Stimulated activated CD4-positive, alpha-beta T cell treated with anti-CD3 and anti-CD28 coated beads, Interleukin-4, amount 100 ng/mL, for 4 hours (primary cell): ENCODE data around the gene EHD3.

Experiments
- DNase-seq, 2 experiments: peaks; one replicate each; pipeline ENCODE4 v3.0.0-alpha.2; 2020

The EHD3 gene

DNA sequence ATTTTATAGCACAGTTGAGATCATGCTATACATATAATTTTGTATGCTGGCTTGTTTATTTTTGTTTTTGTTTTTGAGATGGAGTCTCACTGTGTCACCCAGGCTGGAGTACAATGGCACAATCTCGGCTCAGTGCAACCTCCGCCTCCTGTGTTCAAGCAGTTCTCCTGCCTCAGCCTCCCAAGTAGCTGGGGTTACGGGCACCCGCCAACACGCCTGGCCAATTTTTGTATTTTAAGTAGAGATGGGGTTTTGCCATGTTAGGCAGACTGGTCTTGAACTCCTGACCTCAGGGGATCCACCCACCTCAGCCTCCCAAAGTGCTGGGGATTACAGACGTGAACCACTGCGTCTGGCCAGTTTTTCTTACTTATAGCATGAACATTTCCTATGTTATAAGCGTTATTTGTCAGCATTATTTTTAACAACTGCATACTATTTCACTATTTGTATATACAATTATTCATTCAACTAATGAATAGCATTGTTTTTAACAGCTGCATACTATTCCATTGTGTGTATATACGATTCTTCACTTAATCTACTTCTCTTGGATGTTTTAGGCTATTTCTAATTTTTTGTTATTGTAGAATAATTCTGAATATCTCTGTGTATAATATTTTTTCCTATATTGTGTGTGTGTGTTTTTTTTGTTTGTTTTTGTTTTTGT, 3.5 kb downstream of the EHD3 start:
- DNase-seq: no peak

DNA sequence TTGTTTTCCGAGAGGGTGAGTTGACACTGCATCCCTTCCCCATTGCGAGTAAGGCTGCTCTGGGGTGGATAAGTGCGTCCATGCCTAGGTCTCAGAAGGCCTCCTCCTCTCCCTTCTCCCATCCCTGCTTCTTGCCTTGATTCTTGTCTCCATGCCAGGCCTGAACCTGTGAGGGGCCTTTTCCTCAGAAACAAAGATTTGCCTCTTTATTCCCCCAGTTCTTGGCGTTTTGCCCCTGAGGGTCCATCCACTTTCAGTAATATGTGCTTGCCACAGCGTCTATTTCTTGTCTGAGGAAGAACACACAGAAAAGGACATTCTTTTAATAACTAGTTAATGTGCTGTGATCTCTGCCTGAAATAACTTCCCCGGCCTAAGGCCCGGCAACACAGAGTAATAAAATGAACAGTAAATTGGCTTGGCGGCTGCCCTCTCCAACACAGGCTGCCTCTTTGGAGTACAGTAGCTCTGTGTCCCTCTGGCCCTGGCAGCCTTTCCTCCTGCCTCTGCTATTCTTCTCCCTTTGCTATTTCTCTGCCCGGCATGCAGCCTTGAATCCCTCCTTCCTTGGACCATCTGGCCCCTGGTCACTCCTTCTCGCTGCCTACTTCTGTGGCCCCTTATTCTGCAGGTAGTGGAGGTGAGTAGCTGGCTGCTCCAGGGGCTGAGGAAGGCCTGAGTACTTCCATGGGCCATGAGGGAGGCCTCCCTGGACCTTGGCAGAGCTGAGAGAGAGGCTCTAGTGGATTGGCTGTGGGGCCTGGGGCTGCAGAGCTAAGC, 4.4 kb downstream of the EHD3 start:
- no peak for DNase-seq

DNA sequence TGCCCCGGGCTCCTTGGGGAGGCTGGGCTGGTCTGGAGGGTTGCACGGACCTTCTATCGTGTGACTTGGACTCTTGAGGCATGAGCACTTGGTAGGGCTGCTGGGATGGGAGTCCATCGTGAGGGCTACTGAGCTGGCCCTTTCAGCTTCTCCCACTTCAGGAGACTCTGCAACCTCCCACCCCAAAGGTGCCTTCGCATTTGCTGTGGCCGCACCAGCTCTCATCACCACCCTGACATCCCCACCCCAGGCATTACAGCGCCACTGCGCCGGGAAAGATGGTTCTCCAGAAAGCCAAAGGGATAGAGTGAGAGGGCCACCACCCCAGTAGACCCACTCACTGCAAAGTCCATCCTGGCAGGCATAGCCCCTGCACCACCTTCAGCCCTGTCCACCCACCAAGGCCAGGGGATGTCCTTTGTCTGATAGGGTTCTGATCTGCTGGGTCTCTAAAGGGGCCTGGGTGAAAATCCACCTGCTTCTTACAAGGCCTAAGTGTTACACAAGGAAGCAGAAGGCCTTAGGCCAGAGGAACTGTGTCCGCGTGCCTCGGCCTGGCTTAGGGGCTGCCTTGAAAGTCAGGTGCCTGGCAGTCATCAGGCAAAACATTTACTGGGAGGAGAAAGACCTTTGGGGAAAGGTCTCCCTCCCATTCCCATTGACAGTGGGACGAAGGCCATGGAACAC, 5.1 kb downstream of the EHD3 start:
- no peak for DNase-seq

DNA sequence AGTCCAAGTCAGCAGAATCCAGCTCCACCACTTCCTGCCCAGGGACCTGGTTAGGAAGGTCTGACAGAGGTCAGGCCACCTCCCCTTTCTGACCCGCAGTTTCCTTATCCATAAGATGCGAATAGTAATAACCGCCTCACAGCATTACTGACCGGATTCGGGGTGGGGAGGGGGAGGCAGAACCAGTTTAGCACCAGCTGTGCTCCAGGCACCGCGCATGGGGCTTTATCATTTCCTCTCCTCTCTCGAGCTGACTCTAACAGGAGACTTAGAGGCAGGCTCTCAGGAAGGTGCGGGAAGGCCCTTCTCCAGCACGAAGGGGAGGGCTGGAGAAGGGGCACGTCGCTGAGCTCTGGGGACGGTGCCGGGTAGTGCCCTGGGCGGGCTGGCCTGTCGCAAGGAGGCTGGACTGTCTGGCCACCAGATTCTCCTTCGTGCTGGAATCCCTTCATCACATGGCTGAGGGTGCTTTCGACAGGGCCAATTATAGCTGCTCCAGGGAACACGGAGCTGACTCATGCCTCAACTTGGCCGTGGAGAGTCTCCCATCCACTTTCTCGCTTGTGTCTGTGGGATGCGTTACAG, 5.7 kb downstream of the EHD3 start:
- DNase-seq: no peak

DNA sequence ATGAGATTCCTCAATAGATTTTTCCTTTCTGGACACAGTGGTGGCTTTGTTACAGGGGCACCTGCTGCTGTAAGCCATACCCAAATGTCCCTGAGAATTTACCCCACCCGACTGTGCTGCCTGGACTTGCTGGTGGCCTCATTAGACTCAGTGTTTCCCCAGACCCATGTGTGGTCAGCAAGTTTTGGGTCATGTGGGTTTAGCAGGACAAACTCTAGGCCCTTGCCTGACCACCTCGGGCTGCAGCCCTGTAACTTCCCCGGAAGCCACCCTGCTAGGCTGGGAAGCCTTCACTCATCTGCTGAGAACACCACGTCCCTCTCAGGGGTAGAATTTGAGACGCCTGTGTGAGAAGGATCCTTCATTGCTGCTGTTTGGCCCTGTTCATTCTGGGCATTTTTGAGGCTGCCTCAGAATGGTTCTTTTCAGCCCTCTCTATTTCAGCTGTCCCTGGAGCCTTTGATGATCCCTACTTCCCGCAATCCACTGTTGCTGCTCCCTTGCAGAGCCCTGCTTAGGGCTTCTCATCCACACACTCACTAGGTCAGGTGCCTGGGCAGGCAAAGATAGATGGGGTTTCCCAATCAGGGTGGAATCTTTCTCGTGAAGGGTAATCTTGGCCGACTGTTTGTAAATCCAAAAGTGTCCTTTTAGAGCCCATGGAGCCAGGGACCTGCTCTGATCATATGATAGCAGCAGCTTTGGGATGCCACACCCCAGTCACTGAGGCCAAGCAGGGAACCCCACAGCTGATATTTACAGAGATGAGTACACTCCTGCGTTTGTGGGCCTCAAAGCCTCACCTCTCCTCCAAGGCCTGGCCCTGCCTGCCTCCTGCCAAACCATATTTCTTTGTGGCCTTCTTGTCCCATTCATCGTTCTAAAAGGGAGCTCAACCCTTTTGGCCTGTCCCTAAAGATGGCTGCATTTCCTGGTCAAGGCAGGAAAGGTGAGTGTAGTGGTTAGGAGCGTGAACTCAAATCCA, 6.7 kb downstream of the EHD3 start:
- DNase-seq: no peak

DNA sequence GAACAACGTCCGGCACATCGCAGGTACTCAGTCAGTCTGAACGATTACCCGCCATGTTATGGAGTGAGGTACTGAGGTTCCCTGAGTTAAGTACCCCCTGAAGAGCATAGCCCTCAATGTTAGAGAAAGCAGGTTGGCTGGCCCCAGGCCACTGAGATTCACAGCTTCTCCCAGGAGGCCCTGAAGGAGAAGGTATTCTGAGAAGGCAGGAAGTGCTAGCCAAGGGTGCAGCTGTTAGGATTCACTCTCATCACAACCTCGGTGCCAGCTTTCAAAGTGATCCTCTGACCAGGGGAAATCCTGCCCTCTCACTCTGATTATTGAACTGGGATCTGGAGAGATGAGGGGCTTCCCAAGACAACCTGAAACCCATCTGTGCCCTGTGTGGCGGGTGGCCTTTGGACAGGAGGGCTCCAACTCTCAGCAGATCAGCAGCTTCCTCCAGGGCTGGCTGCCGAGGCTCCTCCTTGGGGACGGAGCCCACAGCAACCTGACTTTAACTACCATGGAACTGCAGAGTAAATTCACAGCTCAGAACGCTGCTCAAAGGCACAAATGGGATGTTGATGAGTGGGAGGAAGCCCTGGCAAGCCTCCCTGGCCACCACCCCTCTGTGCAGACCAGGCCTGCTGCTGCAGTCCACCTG, 7.8 kb downstream of the EHD3 start:
- no peak for DNase-seq

DNA sequence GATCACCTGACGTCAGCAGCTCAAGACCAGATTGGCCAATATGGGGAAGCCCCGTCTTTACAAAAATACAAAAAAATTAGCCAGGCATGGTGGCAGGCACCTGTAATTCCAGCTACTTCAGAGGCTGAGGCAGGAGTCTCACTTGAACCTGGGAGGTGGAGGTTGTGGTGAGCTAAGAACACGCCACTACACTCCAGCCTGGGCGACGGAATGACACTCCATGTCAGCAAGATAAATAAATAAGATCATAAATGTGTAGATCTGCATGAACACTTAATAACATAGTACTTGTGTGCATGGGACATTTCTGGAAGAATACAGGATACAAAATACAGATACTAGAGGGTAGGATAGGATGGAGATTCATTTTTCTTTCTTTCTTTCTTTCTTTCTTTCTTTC, 9.1 kb downstream of the EHD3 start:
- no peak for DNase-seq

DNA sequence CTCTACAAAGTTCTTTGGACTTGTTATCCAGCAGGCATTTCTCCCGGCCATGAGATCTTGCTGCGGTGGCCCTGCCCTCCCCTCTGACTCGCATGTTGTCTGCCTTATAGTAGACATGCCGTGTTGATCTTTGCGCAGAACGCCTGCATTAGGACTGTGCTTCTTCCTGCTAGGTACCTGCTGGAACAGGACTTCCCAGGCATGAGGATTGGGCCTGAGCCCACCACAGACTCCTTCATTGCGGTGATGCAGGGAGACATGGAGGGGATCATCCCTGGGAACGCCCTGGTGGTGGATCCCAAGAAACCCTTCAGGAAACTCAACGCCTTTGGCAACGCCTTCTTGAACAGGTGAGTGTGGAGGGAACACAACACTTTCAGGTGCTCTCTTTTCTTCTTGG, 10.1 kb downstream of the EHD3 start:
- no peak for DNase-seq

DNA sequence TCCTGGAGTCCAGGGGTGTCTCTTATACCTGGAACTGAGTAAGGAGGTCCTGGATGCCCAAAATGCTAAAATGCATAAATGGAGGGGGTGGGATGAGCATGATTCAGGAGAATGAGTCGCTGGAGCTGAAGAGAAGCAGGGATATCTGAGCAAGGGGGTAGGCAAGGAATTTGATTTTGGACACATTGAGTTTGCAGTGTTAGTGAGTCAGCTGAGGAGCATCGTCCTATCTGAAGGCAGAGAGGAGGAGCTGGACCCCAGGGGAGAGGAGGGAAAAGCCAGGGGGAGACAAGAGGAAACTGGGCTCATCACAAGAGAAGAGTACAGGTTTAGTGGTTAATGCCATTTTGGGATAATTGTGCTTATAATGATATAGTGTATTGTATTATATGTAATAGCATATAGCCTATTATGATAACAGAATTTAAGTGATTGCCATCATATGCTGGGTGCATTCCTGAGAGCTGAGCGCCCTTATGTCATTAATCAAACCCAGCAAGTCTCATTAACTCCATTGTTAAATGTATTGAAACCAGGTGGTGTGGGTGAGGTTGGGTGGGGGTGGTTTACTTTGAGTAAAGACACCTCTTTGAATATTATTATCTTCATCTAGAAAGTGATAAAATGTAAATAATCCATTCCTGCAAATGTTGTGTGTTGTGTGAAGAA, 12.4 kb downstream of the EHD3 start:
- no peak for DNase-seq

DNA sequence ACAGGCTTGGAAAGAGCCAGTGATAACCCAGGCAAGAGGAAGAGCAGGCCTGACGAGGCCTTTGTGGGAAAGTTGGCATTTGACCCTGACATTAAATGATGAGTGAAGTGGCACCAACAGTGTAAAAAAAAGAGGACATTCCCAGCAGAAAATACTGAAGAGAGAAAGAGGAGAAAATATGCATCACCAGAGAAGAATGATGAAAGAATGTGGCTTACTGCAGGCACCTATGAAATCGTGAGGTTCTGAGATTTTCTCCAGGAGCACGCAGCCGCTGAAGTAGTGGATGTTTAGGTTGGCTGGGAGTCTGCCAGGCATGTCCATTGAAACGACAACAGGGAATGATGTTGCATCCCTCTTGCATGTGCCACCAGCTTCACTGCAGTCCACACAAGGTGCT, 13.8 kb downstream of the EHD3 start:
- DNase-seq: no peak

DNA sequence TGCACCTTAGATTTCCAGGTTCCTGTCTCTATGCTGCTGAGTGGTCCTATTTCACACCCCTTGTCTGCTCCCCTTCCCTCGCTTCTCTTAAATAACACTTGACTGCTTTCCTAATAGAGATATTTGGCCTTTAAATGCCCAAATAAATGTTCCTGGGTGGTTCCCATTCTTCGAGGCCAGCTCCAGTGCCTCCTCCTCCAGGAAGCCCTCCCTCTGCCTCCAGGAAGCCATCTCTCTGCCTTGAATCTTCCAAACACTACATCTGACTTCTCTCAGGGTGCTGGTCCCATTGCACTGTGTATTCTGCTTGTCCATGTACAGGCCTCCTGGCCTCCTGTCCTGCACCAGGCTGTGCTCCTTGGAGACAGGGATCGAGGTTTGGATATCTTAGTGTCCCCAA, 14.2 kb downstream of the EHD3 start:
- no peak for DNase-seq

DNA sequence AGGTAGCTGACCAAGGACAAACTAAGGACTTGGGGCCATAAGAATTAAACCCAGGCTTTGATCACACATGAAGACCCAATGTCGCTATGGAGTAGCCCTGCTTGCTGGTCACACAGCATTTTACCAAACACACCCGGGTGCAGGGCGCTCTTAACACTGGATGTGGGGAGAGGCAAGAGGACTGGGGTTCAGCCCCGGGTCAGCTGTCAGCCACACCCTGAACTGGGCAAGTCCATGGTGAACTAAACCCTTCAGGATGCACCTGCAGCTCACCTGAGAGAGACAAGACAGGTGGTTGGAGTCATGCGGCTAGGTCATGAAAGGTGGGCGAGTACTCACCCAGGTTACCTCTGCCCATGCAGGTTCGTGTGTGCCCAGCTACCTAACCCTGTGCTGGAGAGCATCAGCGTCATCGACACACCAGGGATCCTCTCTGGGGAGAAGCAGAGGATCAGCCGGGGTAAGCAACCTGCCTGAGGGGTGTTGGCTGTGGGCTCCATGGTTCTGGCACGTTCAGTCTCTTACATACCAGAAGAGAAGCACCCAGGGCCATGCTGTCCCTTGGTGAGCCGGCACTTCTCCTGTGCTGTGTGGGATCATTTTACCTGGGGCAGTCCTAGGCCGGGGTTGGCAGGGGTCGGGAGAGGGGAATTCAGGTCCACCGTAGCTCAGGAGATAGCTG, 15.2 kb downstream of the EHD3 start:
- DNase-seq: no peak

DNA sequence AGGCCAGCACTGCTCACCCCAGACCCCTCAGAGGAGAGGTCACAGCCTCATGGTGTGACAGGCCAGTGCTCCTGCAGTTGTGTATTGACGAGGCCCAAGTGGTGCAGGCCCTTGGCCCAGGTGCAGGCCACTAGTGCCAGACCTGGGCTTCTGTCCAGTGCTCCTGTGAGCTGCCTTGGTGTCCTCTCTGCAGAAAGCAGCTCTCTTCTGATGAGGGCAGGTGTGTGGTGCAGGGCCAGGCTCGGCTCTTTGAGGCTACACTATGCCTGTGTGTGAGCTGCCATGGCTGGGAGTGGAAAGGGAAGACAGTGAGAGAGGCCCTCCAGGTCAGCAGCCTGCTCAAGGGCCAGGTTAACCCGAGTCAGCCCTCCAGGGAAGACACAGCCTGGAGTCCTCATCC, 17.1 kb downstream of the EHD3 start:
- no peak for DNase-seq

DNA sequence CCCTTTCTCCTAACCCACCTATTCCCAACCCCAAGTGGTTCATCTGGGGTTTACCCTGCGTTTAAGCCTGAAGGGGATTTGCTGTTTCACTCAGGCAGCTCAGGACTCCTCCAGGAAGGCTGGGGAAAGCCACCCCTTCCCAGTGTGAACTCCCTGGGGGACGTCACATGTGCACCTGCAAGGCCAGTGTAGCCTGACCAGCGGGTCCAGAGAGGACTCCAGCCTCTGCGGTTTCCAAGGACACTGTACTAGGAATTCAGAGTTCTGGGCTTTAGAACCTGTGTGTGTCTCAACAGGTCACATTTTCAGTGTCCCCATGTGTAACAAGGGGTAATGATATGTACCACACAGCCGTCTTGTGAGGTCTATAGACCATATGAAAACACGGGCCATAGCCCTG, 17.9 kb downstream of the EHD3 start:
- no peak for DNase-seq

DNA sequence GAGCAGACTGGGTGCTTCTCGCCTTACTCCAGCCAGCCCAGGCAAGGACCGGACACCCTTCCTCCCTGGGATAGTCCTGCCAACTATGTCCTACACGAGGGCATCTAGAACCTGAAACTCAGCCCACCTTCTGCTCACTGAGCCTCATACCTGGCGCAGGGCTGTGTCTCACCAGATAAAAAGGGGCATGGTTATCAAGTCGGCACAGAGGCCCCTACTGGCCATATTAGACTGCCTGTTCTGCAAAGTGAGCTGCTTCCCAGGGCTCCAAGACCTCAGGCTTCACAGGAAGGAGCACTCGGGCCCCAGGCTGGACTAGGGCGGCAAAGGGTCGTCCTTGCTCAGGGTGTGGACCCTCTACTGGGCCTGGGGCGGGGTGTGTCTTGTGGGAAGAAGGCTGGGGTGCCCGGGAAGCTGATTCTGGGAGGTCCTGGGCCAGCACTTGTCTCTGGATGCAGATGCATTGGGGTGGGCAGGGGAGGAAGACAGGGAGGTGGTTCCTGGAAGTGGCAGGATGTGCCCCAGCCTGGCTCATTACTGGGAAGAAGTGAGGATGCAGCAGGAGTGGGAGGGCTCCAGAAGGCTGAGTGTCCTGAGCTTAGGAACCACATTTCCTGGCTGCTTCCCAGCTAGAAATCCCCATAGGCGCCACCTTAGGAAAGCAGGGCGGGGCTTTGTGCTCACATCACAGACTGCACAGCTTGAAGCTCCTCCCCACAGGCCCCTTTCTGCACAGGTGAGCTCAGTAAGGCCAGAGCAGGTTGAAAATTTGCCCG, 19.6 kb downstream of the EHD3 start:
- DNase-seq: no peak

DNA sequence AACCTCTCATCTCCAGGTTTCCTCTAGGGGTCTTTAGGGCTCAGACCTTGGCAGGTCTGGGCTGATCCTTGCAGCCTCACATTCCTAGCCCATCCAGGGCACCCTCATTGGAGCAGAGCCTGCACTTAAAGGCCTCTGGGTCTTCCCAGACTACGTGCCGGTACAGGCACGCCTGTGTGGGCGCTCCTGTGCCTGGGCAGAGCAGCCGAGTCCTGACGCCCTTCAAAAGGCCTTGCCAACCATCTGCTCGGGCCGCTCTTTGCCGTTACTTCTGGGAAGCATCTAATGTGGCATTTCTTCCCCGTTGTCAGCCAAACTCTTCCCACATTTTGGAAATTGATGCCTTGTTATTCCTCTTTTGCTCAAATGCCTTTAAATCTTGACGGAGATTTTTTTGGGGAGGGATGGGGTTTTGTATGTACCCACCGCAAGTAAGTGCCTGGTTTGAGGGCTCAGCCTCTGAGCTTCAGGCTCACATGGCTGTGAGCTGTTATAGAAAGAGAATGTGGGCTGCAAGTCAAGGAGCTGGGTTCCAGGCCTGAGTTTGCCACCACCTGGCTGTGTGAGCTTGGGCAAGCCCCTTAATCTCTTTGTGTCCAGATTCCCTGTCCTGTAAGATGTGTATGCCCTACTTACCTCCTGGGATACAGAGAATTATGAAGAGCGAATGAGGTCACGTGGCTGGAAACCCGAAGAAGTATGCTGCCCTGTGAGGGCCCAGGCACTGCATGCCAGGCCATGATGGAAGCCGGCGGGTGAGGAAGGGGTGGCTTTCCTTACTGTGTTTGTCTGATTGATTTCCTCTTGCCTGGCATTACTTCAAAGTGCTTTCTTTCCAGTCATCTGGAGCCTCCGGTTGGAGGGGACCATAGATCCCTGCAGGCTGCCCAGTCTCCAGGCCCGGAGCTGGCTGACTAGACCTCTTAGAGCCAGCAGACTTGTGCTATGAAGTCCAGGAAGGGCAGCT, 20.6 kb downstream of the EHD3 start:
- no peak for DNase-seq

DNA sequence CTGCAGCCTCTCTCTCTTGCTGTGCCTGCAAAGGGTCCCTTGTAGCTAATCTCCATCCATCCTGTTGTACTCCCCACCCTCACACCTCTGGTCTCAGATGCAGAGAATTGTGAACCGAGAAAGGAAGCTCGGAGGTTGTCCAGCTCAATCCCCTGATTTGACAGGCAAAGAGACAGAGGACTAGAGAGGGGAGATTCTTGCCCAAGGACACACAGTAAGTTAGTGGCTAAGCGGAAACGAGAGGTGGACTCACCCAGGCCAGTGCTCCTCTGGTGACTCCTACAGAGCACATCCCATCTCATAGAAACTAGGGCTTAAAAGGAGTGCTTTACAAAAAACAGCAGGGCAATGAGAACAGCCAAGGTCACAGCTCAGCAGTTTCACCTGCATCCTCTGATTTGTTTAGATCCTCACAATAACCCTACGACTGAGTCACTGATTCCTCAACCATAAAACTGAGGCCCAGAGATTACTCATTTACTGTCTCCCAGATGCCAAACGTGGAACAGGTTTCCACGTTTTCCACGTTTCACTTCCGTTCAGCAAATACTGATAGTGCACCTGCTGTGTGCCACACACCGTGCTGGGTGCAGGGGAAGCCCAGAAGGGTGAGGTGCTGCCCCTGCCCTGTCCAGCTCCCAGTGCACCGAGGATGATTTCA, 22.1 kb downstream of the EHD3 start:
- no peak for DNase-seq
